HG02588 (cell line): Measurements from ENCODE around the gene PRSS48.
"Not testable (repeated sequence)": the region's sequence is repeated elsewhere in the genome, so short reads cannot be mapped to it uniquely, and the experiment has no call there.

ENCODE experiments used
- ATAC-seq: cut with Tn5 transposase; IDR thresholded peaks from one replicate; pipeline ENCODE4 v1.9.1; 2021; ENCODE audit warnings: mild to moderate bottlenecking, moderate library complexity; ENCODE audit not compliant: unreplicated experiment

Gene PRSS48

GRCh38 chr4:151276787-151277562 lies at the start of gene PRSS48:
TSS of gene PRSS48 (plus strand) at chr4:151277161. CDS start at chr4:151277173, 12 bp downstream.
- no peak for ATAC-seq

GRCh38 chr4:151227172-151227571 lies 49.8 kb upstream of the PRSS48 start:
- ATAC-seq, result no peak

DNA sequence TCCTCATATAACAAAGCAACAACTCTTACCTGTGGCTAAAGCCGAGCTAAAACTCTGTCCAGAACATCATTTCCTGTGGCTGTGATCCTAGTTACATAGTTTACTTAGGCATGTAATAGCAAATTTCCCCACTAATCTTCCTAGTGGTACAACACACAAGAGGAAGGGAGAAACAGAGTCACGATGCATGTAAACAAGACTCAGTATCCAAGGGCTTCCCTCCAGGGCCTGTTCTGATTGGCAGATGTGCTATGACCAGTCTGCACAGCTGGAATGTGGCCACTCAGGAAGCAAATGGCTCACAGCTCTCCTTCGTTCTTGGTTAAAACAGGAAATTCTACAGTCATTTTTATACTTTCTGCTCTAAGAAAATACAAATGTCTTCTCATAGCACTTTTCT lies 49.2 kb upstream of the PRSS48 start:
- no peak for ATAC-seq

DNA sequence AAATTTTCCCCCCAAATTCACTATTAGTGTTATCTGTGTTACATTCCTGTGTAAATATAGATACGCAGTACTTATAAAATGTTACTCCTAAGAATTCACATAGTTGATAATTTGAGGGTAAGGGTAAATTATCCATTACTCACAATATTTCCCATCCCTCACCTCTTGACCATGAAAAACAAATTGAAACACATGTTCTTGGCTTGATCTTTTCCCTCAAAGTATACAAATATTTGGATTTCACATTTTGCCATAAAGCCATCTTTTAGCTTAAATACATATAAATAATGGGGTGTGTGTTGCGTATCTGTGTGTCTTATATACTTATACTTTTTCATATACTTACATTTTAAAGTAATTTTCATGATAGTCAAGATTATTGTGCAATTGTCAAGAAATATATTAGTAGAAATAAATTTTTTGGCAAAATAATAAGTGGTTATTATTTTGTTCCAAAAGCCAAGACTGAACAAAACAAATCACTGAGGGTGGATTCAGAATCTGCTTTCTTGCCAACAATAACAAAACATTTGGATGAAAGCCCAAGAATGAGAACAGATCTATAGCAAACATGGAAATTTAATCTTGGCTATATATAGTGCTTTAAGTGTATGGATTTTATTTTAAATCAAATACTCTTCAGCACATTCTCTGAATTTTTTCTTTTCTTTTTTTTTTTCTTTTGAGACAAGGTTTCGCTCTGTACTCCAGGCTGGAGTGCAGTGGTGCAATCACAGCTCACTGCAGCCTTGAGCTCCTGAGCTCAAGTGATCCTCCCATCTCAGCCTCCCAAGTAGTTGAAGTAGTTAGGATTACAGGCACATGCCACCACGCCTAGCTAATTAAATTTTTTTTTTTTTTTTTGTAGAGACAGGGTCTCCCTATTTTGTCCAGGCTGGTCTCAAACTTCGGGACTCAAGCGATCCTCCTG lies 48.5 kb upstream of the PRSS48 start:
- no peak for ATAC-seq

DNA sequence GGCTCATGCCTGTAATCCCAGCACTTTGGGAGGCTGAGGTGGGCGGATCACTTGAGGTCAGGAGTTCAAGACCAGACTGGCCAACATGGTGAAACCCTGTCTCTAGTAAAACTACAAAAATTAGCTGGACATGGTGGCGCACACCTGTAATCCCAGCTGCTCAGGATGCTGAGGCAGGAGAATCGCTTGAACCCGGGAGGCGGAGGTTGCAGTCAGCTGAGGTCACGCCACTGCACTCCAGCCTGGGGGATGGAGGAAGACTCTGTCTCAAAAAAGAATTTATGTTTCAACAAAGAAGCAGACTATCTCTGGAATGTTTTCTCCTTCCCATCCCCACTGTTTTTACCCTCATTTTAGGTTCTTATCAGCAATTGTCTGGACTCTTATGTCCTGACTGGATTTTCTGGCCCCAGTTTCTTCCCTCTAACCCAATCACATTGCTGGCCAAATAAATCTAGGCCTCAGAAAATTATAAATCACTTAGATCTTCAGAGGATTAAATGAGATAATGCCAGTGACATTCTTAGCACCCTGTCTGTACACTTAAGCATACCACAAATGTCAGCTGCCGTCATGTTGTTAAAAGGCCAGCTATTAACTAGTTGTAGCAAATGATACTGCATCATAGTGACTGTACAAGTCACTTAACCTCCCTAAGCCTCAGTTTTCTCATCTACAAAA lies 44.9 kb upstream of the PRSS48 start:
- no peak for ATAC-seq

DNA sequence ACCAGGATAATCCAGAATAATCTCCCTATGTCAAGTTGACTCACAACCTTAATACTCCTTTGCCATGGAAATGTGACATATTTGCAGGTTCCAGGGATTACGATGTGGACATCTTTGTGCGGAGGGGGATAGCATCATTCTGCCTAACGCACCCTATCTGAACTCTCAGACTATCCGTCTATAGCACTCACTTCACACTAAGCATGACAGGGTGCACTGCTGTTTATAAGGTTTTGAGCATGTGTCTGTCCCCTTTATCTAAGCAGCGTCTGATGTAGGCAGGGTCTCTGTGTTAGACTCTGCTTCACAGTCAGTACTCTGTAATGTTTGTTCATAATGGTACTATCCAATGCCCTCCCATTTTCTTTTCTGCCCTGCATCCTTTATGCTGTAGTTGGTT lies 43.4 kb upstream of the PRSS48 start:
- no peak for ATAC-seq

DNA sequence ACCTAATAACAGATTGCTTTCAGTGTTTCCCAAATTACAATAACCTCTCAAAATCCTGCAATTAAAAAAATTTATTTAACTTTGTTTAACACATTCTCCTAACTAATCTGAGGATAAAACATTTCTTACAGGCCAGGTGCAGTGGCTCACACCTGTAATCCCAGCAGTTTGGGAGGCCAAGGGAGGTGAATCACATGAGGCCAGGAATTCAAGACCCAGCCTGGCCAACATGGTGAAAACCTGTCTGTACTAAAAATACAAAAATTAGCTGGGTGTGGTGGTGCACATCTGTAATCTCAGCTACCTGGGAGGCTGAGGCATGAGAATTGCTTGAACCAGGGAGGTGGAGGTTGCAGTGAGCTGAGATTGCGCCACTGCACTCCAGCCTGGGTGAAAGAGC lies 41.6 kb upstream of the PRSS48 start:
- ATAC-seq, result not testable (repeated sequence)

GRCh38 chr4:151236036-151236435 lies 40.9 kb upstream of the PRSS48 start:
- ATAC-seq, result no peak

- no peak for ATAC-seq
Measured at GRCh38 chr4:151238477-151238876, 38.5 kb upstream of the PRSS48 start.

DNA sequence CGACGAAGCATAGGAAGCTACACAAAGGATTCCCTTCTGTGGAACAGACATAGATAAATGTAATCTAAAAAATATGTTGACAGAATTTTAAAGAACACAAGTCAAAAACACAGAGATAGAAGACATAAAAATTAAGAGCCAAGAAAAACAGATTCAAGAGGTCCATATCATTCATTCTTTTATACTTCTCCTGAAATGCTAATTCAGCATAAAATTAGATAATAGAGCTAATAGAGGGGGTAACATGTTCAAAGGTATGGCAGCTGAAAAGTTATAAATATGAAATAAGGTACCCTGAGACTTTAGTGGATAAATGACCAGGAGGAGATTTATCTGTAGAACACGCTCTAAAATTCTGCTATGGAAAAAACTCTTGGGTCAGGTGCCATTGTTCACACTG lies 37.4 kb upstream of the PRSS48 start:
- ATAC-seq, result no peak

GRCh38 chr4:151242305-151242704 lies 34.7 kb upstream of the PRSS48 start:
- no peak for ATAC-seq

DNA sequence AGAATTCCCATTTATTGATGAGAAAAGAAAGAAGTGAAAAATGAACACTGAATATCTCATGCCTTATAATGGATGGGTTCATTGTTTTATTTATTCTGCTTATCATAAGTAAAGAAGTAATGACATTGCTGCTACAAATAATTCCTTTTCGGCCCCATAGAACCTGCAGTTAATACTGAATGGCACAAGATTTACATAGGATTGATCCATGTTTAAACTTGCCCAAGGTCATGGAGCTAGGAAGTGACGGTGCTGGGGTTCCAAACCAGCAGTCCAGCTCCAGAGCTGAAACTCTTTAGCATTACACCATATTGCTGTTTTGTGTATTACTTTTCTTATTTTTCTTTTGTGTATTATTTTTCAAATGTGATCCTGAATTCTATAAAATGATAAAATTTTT lies 30.2 kb upstream of the PRSS48 start:
- ATAC-seq, result no peak

GRCh38 chr4:151247395-151247794 lies 29.6 kb upstream of the PRSS48 start:
- ATAC-seq, result no peak

- no peak for ATAC-seq
Measured at GRCh38 chr4:151248519-151248918, 28.4 kb upstream of the PRSS48 start.

- ATAC-seq, result no peak
Measured at GRCh38 chr4:151250706-151251105, 26.3 kb upstream of the PRSS48 start.

GRCh38 chr4:151251603-151252304 lies 25.2 kb upstream of the PRSS48 start:
- ATAC-seq, result no peak

DNA sequence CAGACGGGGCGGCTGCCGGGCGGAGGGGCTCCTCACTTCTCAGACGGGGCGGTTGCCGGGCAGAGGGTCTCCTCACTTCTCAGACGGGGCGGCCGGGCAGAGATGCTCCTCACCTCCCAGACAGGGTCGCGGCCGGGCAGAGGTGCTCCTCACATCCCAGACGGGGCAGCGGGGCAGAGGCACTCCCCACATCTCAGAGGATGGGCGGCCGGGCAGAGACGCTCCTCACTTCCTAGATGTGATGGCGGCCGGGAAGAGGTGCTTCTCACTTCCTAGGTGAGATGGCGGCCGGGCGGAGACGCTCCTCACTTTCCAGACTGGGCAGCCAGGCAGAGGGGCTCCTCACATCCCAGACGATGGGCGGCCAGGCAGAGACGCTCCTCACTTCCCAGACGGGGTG lies 21.7 kb upstream of the PRSS48 start:
- ATAC-seq, result not testable (repeated sequence)

GRCh38 chr4:151255680-151256079 lies 21.3 kb upstream of the PRSS48 start:
- not testable (repeated sequence) for ATAC-seq

- ATAC-seq, result no peak
Measured at GRCh38 chr4:151256134-151256533, 20.8 kb upstream of the PRSS48 start.

DNA sequence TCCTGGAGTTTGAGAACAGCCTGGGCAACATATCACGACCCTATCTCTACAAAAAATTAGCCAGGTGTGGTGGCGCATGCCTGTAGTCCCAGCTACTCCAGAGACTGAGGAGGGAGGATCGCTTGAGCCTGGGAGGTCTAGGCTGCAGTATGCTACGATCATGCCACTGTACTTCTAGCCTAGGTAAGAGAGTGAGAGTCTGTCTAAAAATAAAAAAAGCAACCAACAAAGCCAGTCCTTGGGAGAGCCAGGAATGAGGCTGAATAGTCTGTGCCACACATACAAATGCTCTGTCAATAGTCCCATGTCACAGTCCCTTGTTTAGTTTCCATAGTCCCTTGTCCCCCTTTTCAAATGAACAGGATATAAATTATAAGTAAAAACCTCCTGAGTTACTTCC lies 19.3 kb upstream of the PRSS48 start:
- no peak for ATAC-seq

DNA sequence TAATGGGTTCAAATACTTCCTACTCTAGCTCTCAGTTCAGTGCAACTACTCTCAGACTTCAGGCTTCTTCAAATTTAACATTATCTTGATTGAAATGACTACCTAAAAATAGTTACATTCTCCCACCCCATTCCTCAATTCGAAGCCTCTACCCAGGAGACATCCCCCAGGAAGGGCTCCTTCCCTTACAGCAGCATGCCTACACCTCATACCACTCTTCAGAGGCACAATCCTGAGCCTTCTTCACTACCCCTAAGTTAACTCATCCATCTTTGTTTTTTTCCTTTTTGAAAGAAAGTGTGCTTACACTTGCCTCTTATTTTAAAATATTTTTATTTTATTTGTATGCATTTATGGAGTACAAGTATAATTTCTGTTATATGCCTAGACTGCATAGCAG lies 17.2 kb upstream of the PRSS48 start:
- no peak for ATAC-seq
